GM18520 (cell line): ENCODE measurements around the gene DTNB.

ENCODE experiments used
- ATAC-seq: cut with Tn5 transposase; IDR thresholded peaks from one replicate; pipeline ENCODE4 v1.9.1; 2021; ENCODE audit not compliant: unreplicated experiment

The DTNB gene

DNA sequence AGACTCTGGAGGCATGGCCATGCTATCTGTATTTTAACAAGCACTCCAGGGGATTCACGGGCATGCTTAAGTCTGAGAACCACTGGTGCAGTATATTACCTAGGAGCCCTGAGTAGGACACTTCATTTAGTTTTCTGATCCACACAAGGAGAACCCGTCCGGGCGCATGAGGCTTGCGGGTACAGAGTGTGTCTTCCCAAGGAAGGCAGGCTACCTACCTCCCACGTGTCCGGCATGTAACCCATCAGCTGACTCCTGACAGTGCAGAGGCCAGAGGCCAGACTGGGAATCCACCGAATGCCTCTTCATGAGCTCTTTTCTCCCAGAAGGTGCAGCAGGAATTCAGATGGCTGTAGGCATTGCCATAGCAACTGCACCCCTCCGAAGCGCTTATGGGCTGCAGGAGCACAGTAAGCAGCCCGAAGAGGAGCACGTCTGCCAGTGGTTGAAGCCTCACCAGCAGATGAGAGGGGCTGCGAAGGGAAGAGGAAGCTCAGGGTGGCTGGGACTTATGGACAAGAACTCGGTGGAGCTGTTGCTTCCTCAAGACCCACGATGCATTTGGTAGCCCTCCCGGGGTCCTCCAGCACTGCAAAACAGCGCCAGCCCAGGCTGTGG lies 297.9 kb downstream of the DTNB start:
- no peak for ATAC-seq

- ATAC-seq: no peak
Measured at GRCh38 chr2:25374827-25375226, 298.6 kb downstream of the DTNB start.

GRCh38 chr2:25374411-25374810 lies 299.0 kb downstream of the DTNB start:
- ATAC-seq: no peak

- ATAC-seq: no peak
Measured at GRCh38 chr2:25373269-25373981, 300.0 kb downstream of the DTNB start.

DNA sequence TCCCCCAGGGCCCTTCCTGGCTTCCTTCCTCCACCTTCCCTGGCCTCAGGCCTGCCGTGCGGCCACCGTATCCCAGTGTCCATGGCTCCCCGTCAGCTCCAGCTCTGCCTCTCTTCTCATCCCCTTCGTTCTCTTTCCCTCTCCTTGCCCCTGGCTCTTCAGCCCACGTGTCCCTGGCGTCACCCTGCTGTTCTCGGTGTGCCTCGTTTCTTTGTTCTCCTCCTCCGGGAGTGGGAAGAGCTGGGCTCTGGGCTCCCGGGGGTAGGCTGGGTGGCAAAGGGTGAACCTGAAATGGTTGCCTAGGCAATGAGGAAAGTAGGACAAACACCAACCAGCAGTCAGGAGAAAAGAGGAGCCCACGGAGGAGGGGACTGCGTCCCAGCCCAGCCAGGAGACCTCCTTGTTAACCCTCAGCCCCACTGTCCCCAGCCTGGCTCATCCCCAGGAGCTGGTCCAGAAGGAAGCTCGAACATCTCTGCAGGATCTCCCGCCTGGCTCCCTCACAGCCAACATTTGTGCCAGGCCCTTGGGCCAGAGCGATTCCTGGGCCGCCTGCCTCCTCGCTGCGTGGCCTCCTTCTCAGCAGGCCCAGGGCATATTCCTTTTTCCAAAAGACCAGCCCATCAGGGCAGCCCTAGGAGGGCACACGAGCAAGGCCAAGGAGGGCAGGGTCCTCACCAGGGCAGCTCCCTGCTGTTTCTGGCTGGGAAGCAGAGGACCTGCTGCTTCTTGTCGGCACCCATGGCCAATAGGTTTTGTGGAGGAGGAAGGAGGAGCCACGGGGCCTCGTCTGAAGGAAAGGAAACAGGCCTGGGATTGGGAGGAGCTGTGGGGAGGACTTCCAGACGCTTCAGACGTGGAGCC lies 300.7 kb downstream of the DTNB start:
- ATAC-seq: no peak

GRCh38 chr2:25371253-25372241 lies 301.8 kb downstream of the DTNB start:
- no peak for ATAC-seq

DNA sequence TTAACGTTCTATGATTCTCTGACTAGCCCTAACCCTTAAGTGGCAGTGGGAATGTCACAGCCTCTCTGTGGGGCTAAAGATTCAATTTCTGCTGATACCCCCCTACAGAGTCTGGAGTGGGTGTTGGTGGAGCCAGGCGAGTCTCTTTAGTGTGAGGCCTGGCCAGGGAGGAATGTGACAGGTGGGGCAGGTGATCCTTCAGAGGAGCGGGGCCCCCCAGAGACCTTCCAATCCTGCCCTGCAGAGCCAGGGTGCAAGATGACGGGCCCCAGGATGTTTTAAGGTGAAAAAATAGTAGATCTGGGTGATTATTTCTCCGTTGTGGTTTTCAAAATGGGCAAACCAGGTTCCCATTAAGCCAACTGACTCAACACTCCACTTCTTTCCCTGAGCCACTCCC lies 303.5 kb downstream of the DTNB start:
- ATAC-seq: no peak

- ATAC-seq: no peak
Measured at GRCh38 chr2:25369439-25369838, 303.9 kb downstream of the DTNB start.

GRCh38 chr2:25368660-25369059 lies 304.7 kb downstream of the DTNB start:
- no peak for ATAC-seq

GRCh38 chr2:25367296-25367695 lies 306.1 kb downstream of the DTNB start:
- no peak for ATAC-seq

- no peak for ATAC-seq
Measured at GRCh38 chr2:25366629-25367028, 306.7 kb downstream of the DTNB start.

DNA sequence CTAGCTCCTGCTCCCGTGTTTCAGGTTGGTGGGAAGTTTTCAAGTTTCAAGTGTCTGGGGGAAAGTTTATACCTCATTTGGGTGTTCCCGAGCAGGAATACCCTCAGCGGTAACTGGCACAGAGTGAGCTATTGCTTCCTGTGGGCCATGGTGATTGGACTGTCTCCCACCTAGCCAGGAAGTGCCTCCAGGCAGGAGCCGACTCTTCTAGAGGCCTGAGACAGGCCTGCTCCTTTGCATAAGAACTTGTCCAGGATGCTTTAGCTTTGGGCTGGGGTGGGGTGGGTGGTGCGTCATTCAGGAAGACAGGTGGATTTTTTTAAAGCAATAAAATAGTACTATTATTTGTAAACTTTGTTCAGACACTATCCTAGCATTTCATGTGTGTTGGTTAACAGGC lies 308.1 kb downstream of the DTNB start:
- ATAC-seq: no peak

DNA sequence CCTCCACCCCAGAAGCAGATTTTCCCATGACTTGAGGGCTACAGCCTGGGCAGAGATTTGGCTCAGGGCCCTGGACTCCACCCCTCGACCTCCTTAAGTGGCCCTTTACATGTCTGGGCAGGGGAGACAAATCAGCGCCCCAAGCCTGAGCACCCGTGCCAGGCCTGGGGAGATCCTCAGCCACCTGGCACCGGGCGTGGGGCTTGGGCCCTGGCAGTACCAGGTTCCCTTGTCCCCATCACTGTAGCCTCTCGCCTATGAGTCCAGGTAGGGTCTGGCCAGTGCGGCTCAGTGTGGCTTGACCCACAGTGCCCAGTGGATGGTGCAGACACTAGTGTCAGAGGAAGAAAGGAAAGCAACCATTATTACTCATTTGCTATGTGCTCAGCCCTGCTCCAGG lies 309.6 kb downstream of the DTNB start:
- ATAC-seq: no peak

- ATAC-seq: peak; percentile 63
Measured at GRCh38 chr2:25362434-25363145, 310.8 kb downstream of the DTNB start.

GRCh38 chr2:25362049-25362433 lies 311.3 kb downstream of the DTNB start:
- peak; percentile 65 for ATAC-seq

DNA sequence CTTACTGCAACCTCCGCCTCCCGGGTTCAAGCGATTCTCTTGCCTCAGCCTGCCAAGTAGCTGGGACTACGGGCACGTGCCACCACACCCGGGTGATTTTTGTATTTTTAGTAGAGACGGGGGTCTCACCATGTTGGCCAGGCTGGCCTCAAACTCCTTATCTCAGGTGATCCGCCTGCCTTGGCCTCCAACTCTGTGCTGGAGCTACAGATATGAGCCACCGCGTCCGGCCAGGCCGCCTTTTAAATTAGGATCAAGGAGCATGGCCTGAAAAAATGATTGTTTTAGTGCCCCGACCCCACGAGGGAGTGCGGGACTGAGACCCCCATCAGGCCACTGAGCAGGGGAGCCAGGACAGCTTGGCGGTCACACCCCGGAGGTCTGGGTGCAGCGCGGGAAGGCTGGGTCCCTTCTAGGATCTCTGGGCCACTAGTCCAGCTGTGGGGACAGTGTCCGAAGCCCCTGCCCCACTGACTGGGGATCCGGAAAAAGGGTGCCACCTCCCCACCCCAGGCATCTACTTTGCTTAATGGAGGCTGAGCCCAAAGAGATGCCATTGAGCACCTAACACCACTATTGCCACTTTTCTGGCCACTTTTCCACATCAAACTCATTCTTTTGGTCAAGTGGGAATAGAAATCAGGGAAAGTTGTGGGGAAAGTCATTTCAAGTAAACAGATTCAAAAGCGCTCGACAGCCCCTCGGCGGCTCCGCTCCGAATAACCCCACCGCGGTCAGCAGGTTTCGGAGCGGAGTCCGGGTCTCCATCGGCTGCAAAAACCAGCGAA lies 311.9 kb downstream of the DTNB start:
- ATAC-seq: no peak

- ATAC-seq: no peak
Measured at GRCh38 chr2:25358836-25359235, 314.5 kb downstream of the DTNB start.

- no peak for ATAC-seq
Measured at GRCh38 chr2:25358249-25358815, 315.0 kb downstream of the DTNB start.

DNA sequence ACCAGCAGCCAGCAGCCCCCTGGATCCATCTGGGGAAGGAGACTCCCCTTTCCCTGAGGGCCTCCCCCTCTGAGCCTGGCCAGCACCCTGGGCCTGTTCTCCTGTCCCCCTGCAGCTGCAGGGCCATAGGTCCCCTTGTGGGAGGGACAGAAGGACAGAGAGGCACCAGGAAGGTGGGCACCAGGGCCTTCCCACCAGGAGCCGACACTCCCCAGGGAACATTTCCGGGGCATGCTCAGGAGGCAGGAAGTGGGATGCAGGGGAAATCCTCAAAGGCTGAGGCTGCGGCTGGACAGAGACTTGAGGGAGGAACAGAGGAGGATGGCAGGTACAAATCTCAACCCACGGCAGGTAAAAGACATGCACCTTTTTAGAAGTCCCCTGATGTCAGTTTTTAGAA lies 317.3 kb downstream of the DTNB start:
- ATAC-seq: no peak
